Naive B cell (primary cell): Measurements from ENCODE around the gene SUDS3. TPM values are rescaled to one million over a fixed set of nuclear protein-coding genes. Genes with fewer than 3 reads are reported as not detected.

Experiments used
- ATAC-seq, 2 donors: fragments of 150-1000 bp; cut with Tn5 transposase; 2 replicates each; pipeline ENCODE4 v1.10.0; 2021; ENCODE audit warnings: low read depth in 2 of 2, mild to moderate bottlenecking in 2 of 2, moderate library complexity in 2 of 2
- DNase-seq: peaks from one replicate; pipeline ENCODE4 v3.0.0; 2022
- H3K27ac Mint-ChIP-seq, 6 donors: one replicate each; pipeline ENCODE4 v1.8.0; 2020 to 2022; ENCODE audit warnings: mild to moderate bottlenecking in 6 of 6, mixed read lengths in 6 of 6, moderate library complexity in 5 of 6, inconsistent platforms in 2 of 6
- H3K27me3 Mint-ChIP-seq, 3 donors: one replicate each; pipeline ENCODE4 v1.8.0; 2021 to 2022; ENCODE audit warnings: mixed read lengths in 3 of 3, mild to moderate bottlenecking in 1 of 3
- H3K36me3 Mint-ChIP-seq, 2 donors: one replicate each; pipeline ENCODE4 v1.8.0; 2020 to 2022; ENCODE audit warnings: mixed read lengths in 2 of 2, inconsistent platforms in 1 of 2, mild to moderate bottlenecking in 1 of 2
- H3K4me1 Mint-ChIP-seq, 3 donors: one replicate each; pipeline ENCODE4 v1.8.0; 2020 to 2022; ENCODE audit warnings: mixed read lengths in 3 of 3, inconsistent platforms in 1 of 3, mild to moderate bottlenecking in 1 of 3, moderate library complexity in 1 of 3
- H3K4me3 Mint-ChIP-seq, 8 donors: one replicate each; pipeline ENCODE4 v1.8.0; 2020 to 2022; ENCODE audit warnings: mild to moderate bottlenecking in 8 of 8, mixed read lengths in 8 of 8, moderate library complexity in 8 of 8, inconsistent platforms in 2 of 8
- H3K9me3 Mint-ChIP-seq, 7 donors: one replicate each; pipeline ENCODE4 v1.8.0; 2020 to 2022; ENCODE audit warnings: mixed read lengths in 7 of 7, mild to moderate bottlenecking in 5 of 7, inconsistent platforms in 2 of 7, moderate library complexity in 1 of 7
- polyA plus RNA-seq, 6 donors: library from polyadenylated mRNA; unstranded; fragments of 300-500 nt; fragmentation: Illumina TruSeq; gene quantifications; one replicate each; pipeline ENCODE4 v1.2.3, GENCODE V29; 2021; ENCODE audit warnings: low read depth in 6 of 6

The SUDS3 gene
- polyA plus RNA-seq, 6 donors from 2014 or later, result 17.2 to 26.0 (median 20.1) TPM

DNA sequence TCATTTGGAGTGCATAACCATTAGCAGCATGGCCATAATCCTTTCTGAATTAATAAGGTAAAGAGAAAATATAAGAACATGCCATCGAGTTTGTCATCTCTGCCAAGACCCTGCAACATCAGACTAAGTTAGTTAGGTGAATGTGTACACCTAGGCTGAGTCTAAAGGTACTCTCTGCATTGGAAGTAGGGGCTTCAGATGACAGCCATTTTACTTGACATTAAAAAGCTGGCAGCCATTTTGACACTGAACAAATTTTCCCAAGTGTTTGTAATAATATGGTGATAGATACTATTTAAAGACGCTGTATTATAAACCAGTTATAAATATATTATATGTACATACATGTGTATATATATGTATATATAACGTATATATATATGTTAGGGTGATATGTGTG, 79.0 kb downstream of the SUDS3 start:
- H3K4me3 Mint-ChIP-seq, result no peak overlapping the region
- ATAC-seq, result no peak
- no peaks in the 10 kb centered on the region for H3K36me3 Mint-ChIP-seq
- no peaks in the 10 kb centered on the region for H3K4me1 Mint-ChIP-seq
- H3K9me3 Mint-ChIP-seq, result peaks cover 2 to 24% (median 11%) of the 10 kb centered on the region in 7 donors
- H3K27ac Mint-ChIP-seq, result no peak overlapping the region
- peaks cover 17 to 37% (median 33%) of the 10 kb centered on the region in 3 donors for H3K27me3 Mint-ChIP-seq
- no peak for DNase-seq

DNA sequence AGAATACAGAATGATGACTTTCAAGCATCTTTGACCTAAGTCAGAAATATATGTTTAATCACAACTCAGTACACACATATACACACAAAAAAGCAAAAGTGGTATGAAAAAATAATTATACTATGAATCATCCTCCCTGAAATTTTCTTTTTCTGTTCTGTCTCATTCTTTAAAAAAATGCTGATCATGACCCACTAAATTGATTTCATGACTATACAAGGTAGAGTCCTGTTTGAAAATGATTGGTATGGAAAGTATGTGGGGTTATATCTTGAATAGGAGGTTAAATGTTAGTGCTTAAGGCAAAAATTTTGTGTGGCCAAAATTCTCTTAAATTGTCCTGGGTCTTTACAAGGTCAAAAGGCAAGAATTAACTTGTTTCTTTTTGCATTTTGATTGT, 80.4 kb downstream of the SUDS3 start:
- Mint-ChIP-seq H3K9me3 (peaks cover 5 to 32% (median 13%) of the 10 kb centered on the region in 7 donors), H3K36me3 (no peaks in the 10 kb centered on the region), H3K27me3 (peaks cover 4 to 29% (median 27%) of the 10 kb centered on the region in 3 donors), H3K4me1 (no peaks in the 10 kb centered on the region), H3K27ac (no peak overlapping the region), H3K4me3 (no peak overlapping the region)
- no peak for DNase-seq
- ATAC-seq, result no peak

DNA sequence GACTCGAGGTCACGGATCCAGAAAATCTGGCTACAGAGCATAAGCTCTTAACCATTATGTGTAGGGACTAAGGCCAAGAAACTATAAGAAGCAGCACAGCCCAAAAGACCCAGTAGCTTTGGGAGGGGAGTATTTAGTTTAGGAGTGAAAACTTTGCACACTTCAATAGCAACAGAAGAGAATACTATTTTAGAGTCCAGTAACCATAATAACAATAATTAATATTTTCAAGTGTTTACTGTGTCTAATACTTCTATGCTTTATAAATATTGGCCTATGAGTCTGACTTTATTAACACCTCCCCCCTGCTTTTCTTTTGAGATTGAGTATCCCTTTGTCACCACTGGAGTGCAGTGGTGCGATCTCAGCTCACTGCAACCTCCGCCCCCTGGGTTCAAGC, 82.8 kb downstream of the SUDS3 start:
- no peaks in the 10 kb centered on the region for H3K36me3 Mint-ChIP-seq
- no peaks in the 10 kb centered on the region for H3K4me1 Mint-ChIP-seq
- peaks cover 5 to 32% (median 13%) of the 10 kb centered on the region in 7 donors for H3K9me3 Mint-ChIP-seq
- H3K27ac Mint-ChIP-seq, result no peak overlapping the region
- no peak for DNase-seq
- no peak for ATAC-seq
- H3K27me3 Mint-ChIP-seq, result peaks cover 4 to 26% (median 19%) of the 10 kb centered on the region in 3 donors
- no peak overlapping the region for H3K4me3 Mint-ChIP-seq

DNA sequence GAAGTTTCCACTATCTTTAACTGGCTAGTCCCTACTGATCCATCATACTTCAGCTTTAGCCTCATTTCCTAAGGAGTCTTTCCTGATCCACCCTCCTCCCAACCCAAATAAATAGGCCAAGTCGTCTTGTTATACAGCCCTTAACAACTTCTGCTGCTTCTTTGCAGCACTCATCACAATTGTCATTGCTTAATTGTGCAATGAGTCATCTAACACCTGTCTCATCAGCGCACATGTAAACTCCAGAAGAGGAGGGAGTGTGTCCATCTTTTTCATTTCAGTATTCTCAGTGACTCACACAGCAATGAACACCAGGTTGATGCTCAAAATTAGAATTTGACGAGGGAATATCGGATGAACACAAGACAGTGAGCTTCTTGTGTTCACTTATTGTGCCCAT, 87.3 kb downstream of the SUDS3 start:
- no peak overlapping the region for H3K4me3 Mint-ChIP-seq
- no peaks in the 10 kb centered on the region for H3K36me3 Mint-ChIP-seq
- ATAC-seq (no peak), DNase-seq (no peak)
- peaks cover 5 to 26% (median 7%) of the 10 kb centered on the region in 3 donors for H3K27me3 Mint-ChIP-seq
- no peak overlapping the region for H3K27ac Mint-ChIP-seq
- peaks cover 4 to 14% (median 8%) of the 10 kb centered on the region in 7 donors for H3K9me3 Mint-ChIP-seq
- H3K4me1 Mint-ChIP-seq, result no peaks in the 10 kb centered on the region

DNA sequence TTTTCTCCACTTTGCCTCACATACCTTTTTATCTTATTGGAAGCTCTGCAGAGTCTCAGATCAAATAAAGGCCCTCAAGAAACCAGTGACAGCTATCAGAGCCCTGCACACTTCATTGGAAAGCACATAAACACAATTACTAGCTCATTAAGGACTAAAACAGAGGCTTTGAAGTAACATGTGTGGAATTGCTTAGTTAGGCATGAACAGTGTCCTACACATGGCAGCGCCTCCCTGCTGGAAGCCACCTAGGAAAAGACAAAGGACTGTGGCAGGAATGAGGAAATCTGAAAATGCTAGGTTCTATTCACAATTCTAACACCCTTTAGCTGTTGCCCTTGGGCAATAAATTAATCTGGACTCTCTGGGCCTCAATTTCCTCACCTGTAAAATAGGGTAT, 89.4 kb downstream of the SUDS3 start:
- H3K36me3 Mint-ChIP-seq, result no peaks in the 10 kb centered on the region
- no peaks in the 10 kb centered on the region for H3K4me1 Mint-ChIP-seq
- H3K27ac Mint-ChIP-seq, result no peak overlapping the region
- DNase-seq, result no peak
- peaks cover 0 to 5% (median 3%) of the 10 kb centered on the region in 7 donors for H3K9me3 Mint-ChIP-seq
- peaks cover 5 to 14% (median 11%) of the 10 kb centered on the region in 3 donors for H3K27me3 Mint-ChIP-seq
- no peak overlapping the region for H3K4me3 Mint-ChIP-seq
- no peak for ATAC-seq

Other genes with a start within 250 kb of the SUDS3 start
- gene PEBP1, start 240.4 kb upstream of the SUDS3 start, polyA plus RNA-seq, result 100 to 1,000 TPM; 237 to 308 (median 258) TPM
- 10 to 100 TPM; 34.7 to 94.9 (median 86.3) TPM for gene TAOK3, start 3.6 kb upstream of the SUDS3 start, polyA plus RNA-seq